ENCODE measurements around the gene WHAMM.

DNA sequence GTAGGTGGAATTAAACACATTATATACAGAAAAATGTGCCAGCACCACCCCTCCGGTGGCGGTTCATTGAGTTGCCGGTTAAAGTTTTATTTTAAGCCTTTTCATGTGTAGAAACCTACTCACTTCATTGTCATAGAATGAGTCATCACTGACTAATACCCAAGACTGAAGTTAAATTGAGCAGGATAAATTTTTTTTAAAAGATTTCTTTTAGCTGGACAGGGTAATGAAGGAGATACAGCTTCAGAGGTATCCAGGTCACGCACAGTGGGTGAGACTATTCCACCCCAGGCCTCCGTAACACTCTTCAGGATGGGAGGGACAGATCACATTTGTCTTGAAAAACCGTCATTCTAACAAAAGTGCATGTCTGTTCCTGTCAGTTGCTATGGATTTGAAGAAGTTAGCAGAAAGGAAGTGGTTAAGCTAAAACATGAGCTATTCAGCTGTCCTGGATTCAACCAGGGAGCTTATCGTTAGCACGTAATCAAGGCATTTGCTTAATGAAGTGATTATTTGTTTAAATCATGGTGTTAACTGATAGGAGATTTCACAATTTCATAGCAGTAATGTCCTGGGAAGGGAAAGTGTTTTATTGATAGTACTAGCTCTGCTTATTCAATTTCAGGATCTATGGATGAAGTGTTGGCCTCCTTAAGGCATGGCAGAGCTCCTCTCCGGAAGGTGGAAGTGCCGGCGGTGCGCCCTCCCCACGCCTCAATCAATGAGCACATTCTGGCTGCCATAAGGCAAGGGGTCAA lies 23.4 kb downstream of the WHAMM start:
- no peak for TF ChIP-seq GATA3 (IDR thresholded peaks at IDR 0.05; ENCODE audit: low read depth, low read length)
- TF ChIP-seq GATA2 (IDR thresholded peaks at IDR 0.05; ENCODE audit: low read depth, low read length): no peak
